DMS79 treated with DMSO at 0.1 percent for 48 hours (cell line): ENCODE measurements around the gene SHE.
"Not testable (repeated sequence)": the region's sequence is repeated elsewhere in the genome, so short reads cannot be mapped to it uniquely, and the experiment has no call there.

ENCODE experiments used
- DNase-seq: peaks from one replicate; lab custom pipeline; 2025; lab: John Stamatoyannopoulos, UW

Gene SHE

DNA sequence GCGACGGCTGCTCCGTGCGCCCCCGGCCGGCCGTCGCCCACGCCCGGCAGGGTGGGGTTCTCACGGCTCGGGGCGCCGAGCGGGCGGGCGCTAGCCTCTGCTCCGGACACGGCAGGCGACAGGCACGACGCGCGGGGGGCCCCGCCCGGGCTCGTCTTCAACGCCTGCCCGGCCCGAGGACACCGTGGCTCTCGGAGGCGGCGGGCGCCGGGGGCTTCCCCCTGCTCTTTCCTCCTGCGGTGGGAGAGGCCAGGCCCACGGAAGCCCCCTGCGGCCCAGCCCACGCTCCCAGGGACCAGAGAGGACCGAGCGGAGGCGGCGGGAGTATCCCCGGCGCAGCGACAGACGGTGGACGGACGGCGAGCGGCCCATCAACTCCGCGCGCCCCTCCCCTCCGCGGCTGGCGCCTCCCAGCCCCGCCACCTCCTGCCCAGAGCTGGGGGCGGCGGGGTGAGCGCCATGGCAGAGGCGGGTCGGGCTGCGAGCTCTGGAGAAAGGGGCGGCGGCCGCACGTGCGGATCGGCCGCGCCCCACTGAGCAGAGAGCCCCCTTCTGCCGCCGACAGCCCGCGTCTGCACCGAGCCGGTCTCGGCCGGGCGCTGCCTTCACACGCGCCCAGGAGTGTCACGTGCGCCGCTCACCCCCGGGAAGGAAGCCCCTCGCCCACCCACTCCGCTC, at the start of gene SHE, which contains the start of gene TDRD10:
Gene SHE, minus strand, starts transcription at position 347 of the 678 bp plus-strand sequence. CDS start 386 bp downstream, outside the sequence.
Gene TDRD10, plus strand, starts transcription at position 154 of the 678 bp plus-strand sequence. CDS start 4,685 bp downstream, outside the sequence.
- DNase-seq, result no peak

DNA sequence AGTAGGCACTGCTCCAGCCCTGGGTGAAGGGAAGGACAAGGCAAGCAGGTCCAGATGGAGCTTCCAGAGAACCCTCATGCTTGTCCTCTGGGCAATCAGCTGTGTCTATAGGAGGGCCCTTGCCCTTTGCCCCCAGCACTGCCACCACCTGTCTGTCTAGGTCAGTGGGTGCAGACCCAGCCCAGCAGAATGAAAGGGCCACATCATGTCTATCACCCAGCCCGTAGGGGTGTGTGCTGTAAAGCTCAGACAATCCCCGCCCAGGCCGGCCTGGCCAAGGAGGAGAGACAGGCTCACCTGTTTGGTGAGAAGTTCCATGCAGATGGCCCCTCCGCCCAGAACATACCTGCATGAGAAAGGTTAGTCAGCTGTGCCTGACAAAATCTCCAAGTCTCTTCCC, 49.3 kb upstream of the SHE start:
- no peak for DNase-seq

DNA sequence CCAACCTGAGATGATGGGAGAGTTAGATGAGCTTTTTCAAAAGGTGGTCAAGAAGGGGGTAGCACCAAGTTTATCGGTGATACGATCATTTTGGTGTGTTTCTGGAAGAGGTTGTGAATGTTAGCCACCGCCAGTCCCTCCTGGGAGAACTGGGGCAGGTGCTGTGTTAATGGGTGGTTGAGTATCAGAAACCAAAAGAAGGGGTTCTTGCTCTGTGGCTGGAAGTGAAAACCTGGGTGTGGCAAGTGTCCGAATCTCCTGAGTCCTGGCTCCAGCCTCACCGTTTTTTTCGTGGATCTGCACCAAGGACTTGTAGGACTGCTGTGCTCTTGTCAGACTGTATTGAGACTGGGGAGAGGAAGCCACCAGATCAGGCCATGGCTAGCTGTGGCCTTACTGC, 48.4 kb upstream of the SHE start:
- DNase-seq, result no peak

DNA sequence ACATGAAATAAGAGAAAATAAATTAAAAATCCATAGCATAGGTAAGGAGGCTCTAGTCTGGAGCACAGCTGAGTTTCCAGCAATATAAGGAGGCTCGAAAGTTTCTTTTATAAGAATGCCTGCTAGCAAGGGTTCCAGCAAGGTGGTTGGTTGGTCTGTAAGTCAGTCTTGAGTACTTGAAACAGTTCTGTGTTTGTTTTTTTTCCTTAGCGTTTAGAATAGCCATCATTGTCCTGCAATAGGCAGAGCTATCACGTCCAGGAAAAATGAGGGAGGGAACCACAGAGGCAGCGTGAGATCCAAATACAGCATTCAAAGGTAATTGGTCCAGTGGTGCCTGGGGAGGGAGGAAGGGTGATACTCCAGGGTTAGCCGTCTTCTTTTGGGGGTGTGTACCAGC, 47.9 kb upstream of the SHE start:
- DNase-seq, result no peak

DNA sequence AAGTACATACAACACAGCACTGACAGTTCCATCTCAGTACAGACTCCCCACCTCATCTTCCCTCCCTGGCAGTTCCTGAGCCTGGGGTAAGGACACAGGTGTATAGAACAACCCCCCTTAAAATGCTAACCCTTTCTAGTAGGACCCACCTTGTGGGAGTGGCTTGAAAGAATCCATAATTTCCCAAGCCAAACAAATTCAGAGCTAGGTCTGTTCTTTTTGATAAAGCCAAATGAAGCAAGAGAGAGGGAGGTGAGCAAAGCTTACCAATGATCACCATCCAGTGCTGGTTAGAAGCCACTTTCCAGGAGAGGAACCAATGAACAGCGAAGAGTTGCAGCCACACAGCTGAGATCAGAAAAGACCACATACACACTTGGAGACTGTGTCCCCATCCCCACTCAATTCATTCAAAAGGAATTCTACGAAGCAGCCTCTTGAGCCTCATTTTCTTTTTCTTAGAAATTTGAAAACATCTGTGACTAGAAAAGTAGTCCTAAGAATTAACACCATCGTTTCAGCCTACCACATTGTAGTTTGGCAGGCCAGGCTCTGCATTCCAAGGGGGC, 47.1 kb upstream of the SHE start:
- no peak for DNase-seq

DNA sequence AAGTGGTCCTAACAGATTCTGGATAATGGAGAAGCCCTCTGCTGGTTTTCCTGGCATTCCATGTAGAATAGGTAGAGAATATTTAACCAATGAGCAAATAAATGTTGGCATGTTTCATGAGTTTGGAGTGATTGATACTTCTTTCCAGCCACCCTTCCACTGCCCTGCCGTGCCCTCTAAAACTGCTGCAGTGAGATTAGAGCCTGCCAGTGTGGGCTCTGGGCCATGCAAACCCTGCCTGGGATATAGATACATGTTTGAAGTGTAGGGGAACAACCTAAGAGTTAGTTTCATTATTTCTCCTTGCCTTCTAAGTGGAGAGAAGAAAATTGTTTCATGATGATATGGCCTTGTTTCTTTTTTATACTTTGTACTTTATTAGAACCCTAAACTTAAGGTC, 45.8 kb upstream of the SHE start:
- no peak for DNase-seq

DNA sequence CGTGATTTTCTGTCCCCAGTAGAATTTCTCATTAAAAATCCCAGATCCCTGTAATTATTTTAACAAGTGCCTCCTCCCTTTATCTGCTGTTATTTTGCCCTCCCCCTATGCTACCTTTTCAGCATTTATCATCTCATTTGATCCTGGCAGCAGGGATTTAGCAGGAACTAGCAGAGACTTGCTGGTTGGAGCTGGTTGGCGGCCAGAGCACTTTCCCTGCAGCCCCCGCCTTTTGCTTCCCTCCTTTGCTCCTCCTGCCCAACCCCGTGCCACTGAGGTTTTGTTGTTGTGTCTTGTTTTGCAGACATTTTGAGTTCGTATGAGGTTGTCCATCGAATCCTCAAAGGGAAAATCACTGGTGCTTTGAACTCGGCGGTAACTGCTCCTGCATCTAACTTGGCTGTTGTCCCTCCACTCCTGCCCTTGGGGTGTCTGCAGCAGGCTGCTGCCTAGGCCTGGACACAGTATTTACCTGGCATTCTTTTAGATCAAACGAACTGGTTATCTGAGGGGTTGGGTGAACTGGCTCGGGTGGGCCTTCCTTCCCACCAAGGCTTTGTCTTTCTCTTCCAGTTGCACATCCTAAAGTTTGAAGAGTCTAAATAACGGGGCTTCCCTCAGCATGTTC, 45.0 kb upstream of the SHE start:
- DNase-seq, result no peak

DNA sequence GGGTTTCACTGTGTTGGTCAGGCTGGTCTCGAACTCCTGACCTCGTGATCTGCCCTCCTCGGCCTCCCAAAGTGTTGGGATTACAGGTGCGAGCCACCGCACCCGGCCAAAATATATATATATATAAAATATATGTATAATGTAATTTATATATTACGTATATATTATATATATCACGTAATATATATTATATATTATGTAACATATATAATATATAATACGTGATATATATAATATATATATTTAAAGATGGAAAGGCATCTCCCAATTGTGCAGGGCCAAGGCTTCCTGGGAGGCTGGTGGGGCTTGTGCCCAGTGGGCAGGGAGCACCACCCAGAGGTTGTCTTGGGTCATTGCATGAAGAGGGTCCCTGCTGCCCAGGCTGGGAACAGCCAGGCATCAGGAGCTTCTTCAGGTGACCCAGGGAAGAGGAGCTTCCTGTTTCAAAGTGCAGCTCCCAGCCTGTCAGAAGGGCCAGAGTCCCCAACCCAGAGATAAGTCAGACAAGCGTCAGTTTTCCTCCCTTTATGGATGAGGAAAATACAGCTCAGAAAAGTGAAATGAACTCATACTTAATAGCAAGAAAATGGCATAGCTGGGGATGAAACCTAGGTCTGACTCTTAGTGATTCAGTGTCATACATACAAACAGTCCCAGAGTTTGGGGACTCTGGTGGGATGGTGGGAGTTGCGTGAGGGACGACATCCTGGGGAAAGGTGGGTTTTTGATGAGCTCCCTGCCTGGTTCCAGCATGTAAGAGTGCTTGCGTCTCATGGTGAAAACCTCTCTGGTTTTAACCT, 44.3 kb upstream of the SHE start:
- no peak for DNase-seq

DNA sequence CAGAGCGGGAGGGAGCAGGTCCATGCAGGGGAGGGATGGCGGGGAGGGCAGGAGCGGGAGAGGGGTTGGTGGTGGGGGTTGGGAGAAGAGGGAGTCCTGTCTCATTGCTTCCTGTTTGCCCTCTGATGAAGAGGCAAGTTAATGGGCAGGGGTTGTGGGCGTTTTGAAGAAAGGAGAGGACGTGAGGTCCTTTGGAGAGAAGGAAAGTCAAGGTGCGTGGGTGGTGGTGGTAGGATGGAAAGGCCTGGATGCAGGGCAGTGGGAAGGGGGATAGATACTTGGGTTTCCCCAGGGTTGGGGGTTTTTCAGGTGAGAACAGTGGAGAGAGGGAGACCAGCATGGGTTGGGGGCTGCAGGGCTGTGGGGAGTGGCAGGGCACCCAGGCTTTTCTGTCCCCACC, 39.0 kb upstream of the SHE start:
- DNase-seq, result no peak

DNA sequence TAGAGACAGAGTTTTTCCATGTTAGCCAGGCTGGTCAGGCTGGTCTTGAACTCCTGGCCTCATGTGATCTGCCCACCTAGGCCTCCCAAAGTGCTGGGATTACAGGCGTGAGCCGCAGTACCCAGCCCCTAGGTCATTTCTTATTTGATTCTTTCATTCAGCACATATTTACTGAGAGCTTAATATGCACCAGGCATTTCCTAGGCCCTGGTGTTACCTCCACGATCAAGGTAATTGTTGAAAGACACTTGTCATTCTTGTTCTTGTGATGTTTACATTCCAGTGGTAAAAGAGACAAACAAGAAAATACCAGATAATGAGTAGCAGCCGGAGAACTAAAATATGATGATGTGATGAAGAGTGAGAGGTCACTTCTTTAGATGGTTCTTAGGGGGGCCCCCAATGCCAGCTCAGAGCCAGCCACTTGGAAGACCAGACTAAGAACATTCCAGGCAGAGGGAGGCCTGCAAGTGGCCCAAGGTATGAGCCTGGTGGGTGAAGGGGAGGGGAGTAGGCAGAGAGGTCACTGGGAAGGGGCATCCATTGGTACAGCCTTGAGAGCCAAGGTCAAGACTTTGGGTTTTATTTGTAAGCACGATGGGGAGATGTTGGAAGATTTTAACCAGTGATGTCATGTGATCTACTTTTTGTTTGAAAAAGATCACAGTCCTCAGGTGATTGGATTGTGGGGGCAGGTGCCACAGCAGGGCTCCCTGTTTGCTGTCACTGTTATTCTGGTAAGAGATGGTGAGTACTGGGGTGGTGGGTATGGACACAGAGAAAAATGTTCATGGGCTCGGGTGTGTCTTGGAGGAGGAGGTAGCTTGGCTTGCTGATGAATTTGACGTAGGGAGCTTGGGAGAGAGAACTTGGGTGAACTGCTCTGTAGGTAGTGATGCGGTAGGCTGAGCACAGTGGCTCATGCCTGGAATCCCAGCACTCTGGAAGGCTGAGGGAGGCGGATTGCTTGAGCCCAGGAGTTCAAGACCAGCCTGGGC, 37.6 kb upstream of the SHE start:
- no peak for DNase-seq

DNA sequence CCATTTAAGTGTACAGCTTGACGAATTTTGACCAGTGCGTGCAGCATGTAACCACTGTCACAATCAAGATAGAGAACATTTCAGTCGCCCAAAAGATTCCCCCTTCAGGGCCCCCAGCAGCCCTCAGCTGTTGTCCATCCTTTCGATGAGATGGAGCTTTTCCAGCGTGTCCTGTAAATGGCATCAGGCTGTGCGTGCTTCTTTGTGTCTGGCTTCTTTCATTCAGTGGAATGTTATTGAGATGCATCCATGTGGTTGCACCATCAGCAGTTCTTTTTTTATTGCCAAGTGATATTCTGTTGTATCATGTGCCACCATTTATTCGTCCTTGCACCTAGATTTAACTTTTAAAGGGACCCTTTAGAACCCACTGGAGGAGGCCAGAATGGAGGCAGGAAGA, 34.4 kb upstream of the SHE start:
- no peak for DNase-seq

DNA sequence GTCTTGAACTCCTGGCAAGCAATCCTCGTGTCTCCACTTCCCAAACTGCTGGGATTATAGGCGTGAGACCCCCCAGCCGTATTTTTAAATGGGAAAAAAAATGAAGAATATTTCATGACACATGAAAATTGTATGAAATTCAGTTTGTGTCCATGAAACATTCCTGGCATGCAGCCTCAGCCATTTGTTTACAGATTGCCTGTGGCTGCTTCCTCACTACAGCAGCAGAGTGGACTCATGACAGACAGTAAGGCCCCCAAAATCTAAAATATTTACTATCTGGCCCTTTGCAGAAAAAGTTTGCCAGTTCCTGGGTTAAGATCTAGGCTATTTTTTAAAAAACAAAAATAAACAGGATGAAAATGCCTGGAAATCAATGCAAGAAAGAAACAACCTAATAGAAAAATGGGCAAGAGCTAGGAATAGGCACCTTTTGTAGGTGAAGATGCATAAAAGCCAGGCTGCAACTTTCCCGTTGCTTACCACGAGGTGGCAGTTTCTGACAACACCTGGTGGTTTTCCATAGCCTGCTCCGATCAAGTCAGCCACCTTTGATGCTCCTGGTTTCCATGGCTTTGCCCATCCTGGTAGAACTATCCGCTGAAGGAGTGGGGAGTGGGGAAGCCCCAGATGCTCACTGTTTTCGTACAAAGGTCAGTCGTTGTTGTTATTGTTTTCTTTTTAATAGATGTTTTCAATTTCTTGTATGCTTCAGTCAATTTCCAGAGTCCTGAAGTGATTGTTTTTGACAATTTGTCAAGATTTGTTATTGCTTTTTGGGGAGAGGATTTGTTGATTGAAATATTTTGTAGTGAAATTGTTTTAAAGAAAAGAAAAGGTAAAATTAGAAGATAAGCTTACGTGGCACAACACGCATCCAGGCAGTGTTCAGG, 32.0 kb upstream of the SHE start:
- DNase-seq, result peak; percentile 29

DNA sequence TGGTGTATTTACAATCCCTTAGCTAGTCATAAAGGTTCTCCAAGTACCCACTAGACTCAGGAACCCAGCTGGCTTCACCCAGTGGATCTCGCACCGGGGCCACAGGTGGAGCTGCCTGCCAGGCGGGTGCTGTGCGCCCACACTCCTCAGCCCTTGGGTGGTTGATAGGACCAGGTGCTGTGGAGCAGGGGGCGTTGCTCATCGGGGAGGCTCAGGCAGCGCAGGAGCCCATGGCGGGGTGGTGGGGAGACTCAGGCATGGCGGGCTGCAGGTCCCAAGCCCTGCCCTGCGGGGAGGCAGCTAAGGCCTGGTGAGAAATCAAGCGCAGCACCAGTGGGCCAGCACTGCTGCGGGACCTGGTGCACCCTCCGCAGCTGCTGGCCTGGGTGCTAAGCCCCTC, 29.7 kb upstream of the SHE start:
- not testable (repeated sequence) for DNase-seq

DNA sequence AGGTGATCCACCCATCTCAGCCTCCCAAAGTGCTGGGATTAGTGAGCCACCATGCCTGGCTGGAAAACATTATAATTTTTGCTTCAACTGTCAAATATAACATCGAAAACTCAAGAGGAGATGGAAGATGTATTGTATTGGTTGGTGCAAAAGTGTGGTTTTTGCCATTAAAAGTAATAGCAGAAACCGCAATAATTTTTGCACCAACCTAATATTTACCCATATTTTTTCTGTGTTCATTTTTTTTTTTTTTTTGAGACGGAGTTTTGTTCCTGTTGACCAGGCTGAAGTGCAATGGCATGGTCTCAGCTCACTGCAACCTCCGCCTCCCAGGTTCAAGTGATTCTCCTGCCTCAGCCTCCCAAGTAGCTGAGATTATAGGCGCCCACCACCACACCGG, 27.1 kb upstream of the SHE start:
- no peak for DNase-seq

DNA sequence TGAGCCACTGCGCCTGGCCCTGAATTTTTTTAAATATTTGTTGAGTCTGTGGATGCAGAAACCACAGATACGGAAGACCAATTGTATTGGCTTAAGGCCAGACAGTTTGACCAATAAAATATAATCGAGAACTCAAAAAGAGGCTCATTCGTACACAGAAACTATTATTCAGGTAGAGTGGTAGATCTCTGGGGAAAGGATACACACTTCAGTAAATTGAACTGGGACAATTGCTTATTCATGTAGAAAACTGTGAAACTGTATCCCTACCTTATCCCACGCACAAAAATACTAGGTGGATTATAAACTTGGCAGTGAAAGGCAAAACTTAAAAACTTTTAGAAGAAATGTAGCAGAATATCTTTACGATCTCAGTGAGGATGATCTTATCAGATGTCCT, 25.0 kb upstream of the SHE start:
- no peak for DNase-seq

DNA sequence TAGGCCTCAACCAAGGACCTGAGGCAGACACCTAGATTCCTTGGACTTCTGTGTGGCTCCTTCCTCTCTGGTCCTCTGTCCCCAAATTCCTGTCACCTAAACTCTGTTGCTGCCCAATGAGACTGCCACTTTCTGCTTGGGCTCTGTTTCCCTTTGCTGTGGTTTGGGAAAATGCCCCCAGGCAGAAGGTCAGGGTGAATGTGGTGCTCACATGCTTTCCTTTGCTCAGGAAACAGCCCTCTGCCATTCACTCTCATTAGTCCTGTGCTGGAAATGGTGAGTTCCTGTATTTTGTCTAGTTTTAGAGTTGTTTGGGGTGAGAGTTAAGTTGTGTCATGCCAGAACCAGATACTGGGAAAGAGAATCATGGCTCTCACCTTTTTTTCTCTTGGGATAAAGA, 22.7 kb upstream of the SHE start:
- DNase-seq, result no peak

DNA sequence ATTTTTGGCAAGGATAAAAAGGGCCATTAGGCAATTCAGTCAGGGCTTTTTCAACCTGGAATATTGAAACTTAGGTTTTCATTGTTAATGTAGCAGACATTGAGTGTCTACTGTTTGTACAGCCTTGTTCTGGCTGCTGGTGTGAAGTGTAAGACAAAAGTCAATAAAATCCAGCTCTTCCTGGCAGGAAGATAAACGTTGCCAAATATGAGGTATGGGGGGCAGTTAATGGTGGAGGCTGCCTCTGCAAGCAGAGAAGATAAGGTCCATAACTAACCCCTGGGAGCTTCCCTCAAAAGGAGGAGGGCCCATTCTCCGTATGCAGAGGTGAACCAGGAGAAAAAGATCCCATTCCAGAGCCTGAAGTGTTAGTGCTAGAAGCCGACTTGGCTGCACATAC, 19.5 kb upstream of the SHE start:
- DNase-seq, result no peak

DNA sequence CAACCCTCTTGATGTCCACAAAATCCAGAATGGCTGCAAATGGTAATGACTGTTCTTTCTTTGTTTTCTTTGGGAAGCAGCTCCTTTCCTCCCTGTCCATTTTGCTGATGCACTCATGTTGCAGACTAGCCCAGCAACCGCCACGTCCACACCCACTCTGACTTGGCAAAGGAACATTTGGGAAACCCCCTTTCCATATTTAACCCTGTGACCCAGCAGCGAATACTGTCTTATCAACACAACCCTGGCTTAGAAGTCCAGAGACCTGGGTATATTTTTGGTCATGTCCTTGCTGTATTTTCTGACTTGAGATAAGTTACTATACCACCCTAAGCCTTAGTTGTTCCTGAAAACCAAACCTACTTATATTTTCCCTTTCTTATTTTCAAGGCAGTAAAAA, 18.1 kb upstream of the SHE start:
- no peak for DNase-seq

DNA sequence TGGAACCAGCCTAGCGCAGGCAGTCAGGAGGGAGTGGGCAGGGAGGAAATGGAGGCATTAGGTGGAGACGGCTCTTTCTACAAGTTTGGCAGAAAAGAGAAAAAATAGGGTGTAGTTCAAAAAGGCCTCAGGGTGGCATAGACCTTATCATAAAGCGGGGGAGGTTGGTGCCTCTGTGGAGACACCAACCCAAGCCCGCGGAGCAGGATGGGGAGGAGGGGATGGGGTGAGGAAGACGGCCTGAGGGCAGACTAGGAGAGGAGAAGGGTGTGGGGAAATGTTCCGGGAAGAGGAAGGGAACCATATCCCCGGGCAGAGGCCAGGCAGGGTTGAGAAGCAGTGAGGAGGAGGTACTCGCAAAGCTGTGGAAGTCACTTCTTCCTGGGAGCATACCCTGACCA, 17.4 kb upstream of the SHE start:
- no peak for DNase-seq

DNA sequence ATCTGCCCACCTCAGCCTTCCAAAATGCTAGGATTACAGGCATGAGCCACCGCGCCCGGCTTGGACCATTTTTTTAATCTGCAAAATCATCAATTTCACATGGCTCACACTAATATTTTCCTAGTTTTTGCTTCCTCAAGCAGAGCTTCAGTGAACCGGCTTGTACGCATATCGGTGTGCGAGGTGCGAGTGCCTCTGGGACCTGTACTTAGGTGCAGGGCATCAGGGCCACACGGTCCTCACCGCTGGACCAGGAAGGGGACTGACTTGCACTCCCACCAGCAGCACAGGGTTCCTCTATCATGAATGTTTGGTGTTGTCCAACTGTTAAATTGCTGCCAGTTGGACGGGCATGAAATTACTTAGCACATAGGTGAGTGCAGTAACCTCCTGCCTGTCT, 15.4 kb upstream of the SHE start:
- DNase-seq, result no peak
